IMR-90 (cell line): ENCODE data around the gene UACA. TPM values are rescaled to one million over a fixed set of nuclear protein-coding genes. Genes with fewer than 3 reads are reported as not detected.
A peak's percentile ranks its signal among the peaks of the same experiment; 100 is the strongest.

Experiments
- ATAC-seq: fragments of 200-7000 bp; cut with Tn5 transposase; 2 replicates; pipeline ENCODE4 v1.9.1; 2020; ENCODE audit warnings: low read depth, mild to moderate bottlenecking, moderate library complexity
- BruUV-seq: library from RNA; stranded (reverse); fragments of 400-500 nt; replicated peaks from 2 replicates; lab custom pipeline; 2021; lab: Mats Ljungman, UMichigan
- CTCF ChIA-PET: fragments of 300-600 bp; formaldehyde crosslinking; extraction: SDS; loops from one replicate; lab custom pipeline; 2021; ENCODE audit warnings: antibody characterized with exemption; lab: Yijun Ruan, JAX
- POLR2A ChIA-PET: fragments of 300-600 bp; sonication (Branson Sonifier 250); formaldehyde crosslinking; loops from one replicate; lab custom pipeline; 2022; ENCODE audit warnings: antibody characterized with exemption; ENCODE audit not compliant: unreplicated experiment; lab: Charles Lee
- DNase-seq: peaks from one replicate; pipeline ENCODE4 v3.0.0; 2013
- H2AFZ ChIP-seq: replicated peaks from 2 replicates; pipeline ENCODE3; 2013; ENCODE audit warnings: low read length, mild to moderate bottlenecking; ENCODE audit not compliant: poor library complexity
- H2AK5ac ChIP-seq: 2 replicates; pipeline ENCODE4 v1.6.1; 2013; ENCODE audit warnings: low read depth, low read length, inconsistent platforms
- H2AK9ac ChIP-seq: replicated peaks from 2 replicates; pipeline ENCODE3; 2013; ENCODE audit warnings: mild to moderate bottlenecking, low read depth, low read length, moderate library complexity; ENCODE audit not compliant: poor library complexity
- H2BK120ac ChIP-seq: 2 replicates; pipeline ENCODE4 v1.6.1; 2013; ENCODE audit warnings: low read depth, low read length, inconsistent platforms
- H2BK15ac ChIP-seq: 3 replicates; pipeline ENCODE4 v1.6.1; 2013; ENCODE audit warnings: low read depth, low read length, inconsistent platforms
- H2BK20ac ChIP-seq: 2 replicates; pipeline ENCODE4 v1.6.1; 2013; ENCODE audit warnings: low read depth, mild to moderate bottlenecking, inconsistent platforms, low read length, moderate library complexity
- H2BK5ac ChIP-seq: 2 replicates; pipeline ENCODE4 v1.6.1; 2013; ENCODE audit warnings: mild to moderate bottlenecking, low read depth, low read length, inconsistent platforms; ENCODE audit not compliant: poor library complexity, severe bottlenecking
- H3K14ac ChIP-seq: replicated peaks from 2 replicates; pipeline ENCODE4 v1.6.1; 2013; ENCODE audit warnings: low read depth, low read length, inconsistent platforms
- H3K18ac ChIP-seq: 2 replicates; pipeline ENCODE4 v1.6.1; 2013; ENCODE audit warnings: low read depth, low read length, control low read depth
- H3K23ac ChIP-seq: 2 replicates; pipeline ENCODE4 v1.6.1; 2013; ENCODE audit warnings: low read depth, low read length, inconsistent platforms
- H3K27ac ChIP-seq: 2 replicates; pipeline ENCODE4 v1.5.1; 2013; ENCODE audit warnings: mild to moderate bottlenecking, control low read depth, low read length; ENCODE audit not compliant: insufficient read depth
- H3K27me3 ChIP-seq: 2 replicates; pipeline ENCODE4 v1.6.1; 2013; ENCODE audit warnings: low read length; ENCODE audit not compliant: control insufficient read depth, insufficient read depth
- H3K36me3 ChIP-seq: 2 replicates; pipeline ENCODE4 v1.6.1; 2013; ENCODE audit warnings: low read length, mixed read lengths; ENCODE audit not compliant: control insufficient read depth, insufficient read depth
- H3K4ac ChIP-seq: 2 replicates; pipeline ENCODE4 v1.6.1; 2013; ENCODE audit warnings: low read depth, low read length, inconsistent platforms
- H3K4me1 ChIP-seq: 2 replicates; pipeline ENCODE4 v1.6.1; 2013; ENCODE audit warnings: low read length, mixed read lengths; ENCODE audit not compliant: control insufficient read depth, insufficient read depth
- H3K4me2 ChIP-seq: 2 replicates; pipeline ENCODE4 v1.6.1; 2013; ENCODE audit warnings: low read depth, mild to moderate bottlenecking, control low read depth, low read length, moderate library complexity
- H3K4me3 ChIP-seq: 2 replicates; pipeline ENCODE4 v1.5.1; 2013; ENCODE audit warnings: low read depth, mild to moderate bottlenecking, control low read depth, low read length, moderate library complexity; ENCODE audit not compliant: insufficient read depth
- H3K56ac ChIP-seq: 2 replicates; pipeline ENCODE4 v1.6.1; 2013; ENCODE audit warnings: low read length, inconsistent platforms; ENCODE audit not compliant: insufficient read depth; ENCODE audit errors: extremely low read depth
- H3K79me1 ChIP-seq, 2 experiments: 2 replicates each; pipeline ENCODE4 v1.6.1; 2013; ENCODE audit warnings: low read length in 2 of 2, inconsistent platforms in 1 of 2, low read depth in 1 of 2
- H3K9ac ChIP-seq: 2 replicates; pipeline ENCODE4 v1.6.1; 2013; ENCODE audit warnings: low read depth, low read length, control low read depth
- H3K9me1 ChIP-seq: 2 replicates; pipeline ENCODE4 v1.6.1; 2013; ENCODE audit warnings: low read length, inconsistent platforms; ENCODE audit not compliant: insufficient read depth
- H3K9me3 ChIP-seq: 2 replicates; pipeline ENCODE4 v1.6.1; 2013; ENCODE audit warnings: low read length; ENCODE audit not compliant: control insufficient read depth, insufficient read depth
- H4K20me1 ChIP-seq: 2 replicates; pipeline ENCODE4 v1.6.1; 2013; ENCODE audit warnings: low read length, inconsistent platforms; ENCODE audit not compliant: insufficient read depth
- H4K5ac ChIP-seq: 2 replicates; pipeline ENCODE4 v1.6.1; 2013; ENCODE audit warnings: mild to moderate bottlenecking, low read depth, low read length, control low read depth
- H4K8ac ChIP-seq, 2 experiments: 2 replicates each; pipeline ENCODE4 v1.6.1; 2013; ENCODE audit warnings: low read depth in 2 of 2, low read length in 2 of 2, control low read depth in 1 of 2, inconsistent platforms in 1 of 2
- H4K91ac ChIP-seq: 2 replicates; pipeline ENCODE4 v1.6.1; 2013; ENCODE audit warnings: low read depth, low read length, inconsistent platforms; ENCODE audit not compliant: insufficient read depth
- BHLHE40 ChIP-seq: fragments of 150-350 bp; IDR thresholded peaks from 2 replicates; pipeline ENCODE4 v1.6.1; 2016; ENCODE audit warnings: mild to moderate bottlenecking, low read depth, low read length
- CHD1 ChIP-seq: IDR thresholded peaks from 2 replicates; pipeline ENCODE4 v1.6.1; 2012; ENCODE audit warnings: low read depth, low read length, improper control_type of control experiment
- ELK1 ChIP-seq: fragments of 150-350 bp; IDR thresholded peaks from 2 replicates; pipeline ENCODE4 v1.6.1; 2016; ENCODE audit warnings: low read depth, mild to moderate bottlenecking, low read length, moderate library complexity, borderline replicate concordance
- MAZ ChIP-seq: IDR thresholded peaks from 2 replicates; pipeline ENCODE4 v1.6.1; 2012; ENCODE audit warnings: low read depth, mild to moderate bottlenecking, low read length, improper control_type of control experiment, moderate library complexity, borderline replicate concordance
- MXI1 ChIP-seq: IDR thresholded peaks from 2 replicates; pipeline ENCODE4 v1.6.1; 2012; ENCODE audit warnings: low read depth, mild to moderate bottlenecking, low read length, moderate library complexity, borderline replicate concordance
- POLR2A ChIP-seq: IDR thresholded peaks from 2 replicates; pipeline ENCODE4 v1.6.1; 2012; ENCODE audit warnings: mild to moderate bottlenecking, low read depth, low read length
- RAD21 ChIP-seq: IDR thresholded peaks from 2 replicates; pipeline ENCODE4 v1.6.1; 2012; ENCODE audit warnings: low read length, improper control_type of control experiment
- RCOR1 ChIP-seq: IDR thresholded peaks from 2 replicates; pipeline ENCODE4 v1.6.1; 2012; ENCODE audit warnings: mild to moderate bottlenecking, low read length, improper control_type of control experiment; ENCODE audit not compliant: insufficient replicate concordance
- RFX5 ChIP-seq: IDR thresholded peaks from 2 replicates; pipeline ENCODE4 v1.8.0; 2012; ENCODE audit warnings: low read depth, mild to moderate bottlenecking, low read length, moderate library complexity
- SMC3 ChIP-seq: fragments of 150-350 bp; IDR thresholded peaks from 2 replicates; pipeline ENCODE4 v1.6.1; 2016; ENCODE audit warnings: low read depth, mild to moderate bottlenecking, antibody characterized with exemption, low read length, moderate library complexity
- WGBS, 2 experiments: methylation state at CpG; one replicate each; pipeline versions ENCODE4 v1.1.5 to v1.1.7; 2013; ENCODE audit warnings: missing lambda C conversion rate in 2 of 2; ENCODE audit not compliant: insufficient read length in 1 of 2; ENCODE audit errors: extremely low coverage in 2 of 2; 5-methylcytosine and 5-hydroxymethylcytosine counted together
- dilution Hi-C: fragments of 300-500 bp; cut with HindIII; formaldehyde crosslinking; loops from one replicate; pipeline ENCODE4 v1.14.3; 2018; ENCODE audit warnings: low sequenced_read_pairs; ENCODE audit not compliant: unreplicated experiment
- in situ Hi-C: fragments of 300-500 bp; cut with MboI; formaldehyde crosslinking; loops from 3 replicates; pipeline ENCODE4 v1.14.3; 2019; ENCODE audit warnings: low sequenced_read_pairs, inconsistent platforms, mixed read lengths
- intact Hi-C: fragments of 100-400 bp; cut with micrococcal nuclease; formaldehyde crosslinking; loops from 2 replicates; pipeline ENCODE4 v1.10.0; 2022
- polyA plus RNA-seq, 3 experiments: library from polyadenylated mRNA; depleted of rRNA; stranded (reverse); fragments of >200 nt; gene quantifications; 2 replicates each; pipeline ENCODE4 v1.2.3, GENCODE V29; 2012; ENCODE audit warnings: low replicate concordance in 1 of 3
- total RNA-seq: library from RNA; depleted of rRNA; stranded (reverse); fragments of >200 nt; gene quantifications from 2 replicates; pipeline ENCODE4 v1.2.3, GENCODE V29; 2012

UACA gene
- total and polyA plus RNA-seq, 2 of the 4 experiments (the other 2 are of a cell fraction): 156 to 507 TPM

DNA sequence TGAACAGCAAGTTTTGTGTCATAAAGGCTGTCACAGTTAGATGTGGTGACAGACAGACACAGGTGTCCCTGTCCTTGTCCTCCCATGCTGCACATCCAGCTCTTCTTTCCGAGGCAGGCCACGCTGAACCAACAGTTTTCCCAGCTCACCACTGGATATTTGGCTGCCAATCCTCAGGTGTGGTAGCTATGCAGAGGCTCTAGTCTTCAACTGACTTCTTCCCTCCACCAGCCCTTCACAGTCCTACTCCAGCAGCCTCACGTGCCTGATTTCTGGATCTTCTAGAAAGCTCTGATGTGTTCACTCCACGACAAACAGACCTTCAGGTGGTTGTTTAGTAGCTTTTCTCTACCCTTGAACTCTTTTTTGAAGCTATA lies 145.5 kb downstream of the UACA start:
- peak overlapping the region; percentile 59; the same call in 1 of the 2 replicates for H2BK20ac ChIP-seq
- WGBS, 2 experiments: no CpG with 5 or more reads among the region's 4 CpGs
- DNase-seq (no peak), ATAC-seq (no peak)
- H2AK9ac ChIP-seq: peak overlapping the region; percentile 45
- peaks cover 3% of the 10 kb centered on the region for H3K9me1 ChIP-seq
- peak overlapping the region; percentile 73 for H3K4ac ChIP-seq
- H3K27me3 ChIP-seq: no peaks in the 10 kb centered on the region
- no peaks in the 10 kb centered on the region for H4K20me1 ChIP-seq
- H4K91ac ChIP-seq: no peak overlapping the region; the same call in 1 of the 2 replicates
- H3K18ac ChIP-seq: no peak overlapping the region
- 0 out of 2 replicates have a peak overlapping the region, but pooled peaks have one; percentile 38 for H2AK5ac ChIP-seq
- H3K79me1 ChIP-seq: no peaks in the 10 kb centered on the region
- dilution Hi-C loops: no loop called here
- in situ Hi-C loops: no loop called here
- H2BK120ac ChIP-seq: peak overlapping the region; percentile 68
- BruUV-seq: no TSS peak
- H3K9ac ChIP-seq: no peak overlapping the region
- H3K4me2 ChIP-seq: no peak overlapping the region
- TF ChIP-seq ELK1: no peak
- no peak for TF ChIP-seq MAZ
- no peak for TF ChIP-seq CHD1
- no peak for TF ChIP-seq RAD21
- no peak for TF ChIP-seq MXI1
- TF ChIP-seq RCOR1: no peak
- no peak for TF ChIP-seq POLR2A
- no peak for TF ChIP-seq RFX5
- TF ChIP-seq SMC3: no peak
- no peak for TF ChIP-seq BHLHE40
- H3K23ac ChIP-seq: 0 out of 2 replicates have a peak overlapping the region, but pooled peaks have one; percentile 66
- POLR2A ChIA-PET: no interaction called here
- H3K36me3 ChIP-seq: no peaks in the 10 kb centered on the region
- peak overlapping the region; percentile 66; the same call in 1 of the 2 replicates for H3K14ac ChIP-seq
- no peak overlapping the region for H4K8ac ChIP-seq
- intact Hi-C loops: no loop called here
- no peak overlapping the region for H3K56ac ChIP-seq
- no peak overlapping the region for H3K4me3 ChIP-seq
- H3K27ac ChIP-seq: no peak overlapping the region
- peaks cover 3% of the 10 kb centered on the region for H3K4me1 ChIP-seq
- H3K9me3 ChIP-seq: peaks cover 2% of the 10 kb centered on the region; the same call in 1 of the 2 replicates
- no peak overlapping the region for H2BK5ac ChIP-seq
- H2AFZ ChIP-seq: peak overlapping the region; percentile 44
- no peak overlapping the region for H4K5ac ChIP-seq
- H2BK15ac ChIP-seq: no peak overlapping the region
- CTCF ChIA-PET: no interaction called here
